Pancreas (tissue), 10 donors: ENCODE results near the gene SMPD4. TPM values are rescaled to one million over a fixed set of nuclear protein-coding genes. Genes with fewer than 3 reads are reported as not detected.
"Not testable (repeated sequence)": the region's sequence is repeated elsewhere in the genome, so short reads cannot be mapped to it uniquely, and the experiment has no call there.

Source experiments
- ATAC-seq, 4 donors: fragments of 200-7000 bp; cut with Tn5 transposase; one replicate each; pipeline versions ENCODE4 v1.8.0 to v1.9.1; 2020; ENCODE audit warnings: mild to moderate bottlenecking in 4 of 4, moderate library complexity in 4 of 4
- DNase-seq, 6 donors: peaks; one replicate each; pipeline ENCODE4 v3.0.0-alpha.2; 2020
- FAIRE-seq: peaks from 2 replicates; lab custom pipeline; 2012; peaks lifted over from hg19 to GRCh38; lab: Jason Lieb, UNC
- H3K27ac ChIP-seq, 4 donors: fragments of 200-600 bp; sonication (generic); 1 replicate in 3 of 4; 2 replicates in 1 of 4; pipeline versions ENCODE4 v1.5.0 to v1.8.0; 2020
- H3K27me3 ChIP-seq, 4 donors: fragments of 200-600 bp; one replicate each; pipeline ENCODE4 v1.8.0; 2021
- H3K36me3 ChIP-seq, 3 donors: fragments of 200-600 bp; sonication (generic) in 1 of 3; one replicate each; pipeline versions ENCODE4 v1.5.0 to v1.8.0; 2020 to 2021
- H3K4me1 ChIP-seq, 3 donors: fragments of 200-600 bp; one replicate each; pipeline ENCODE4 v1.8.0; 2021
- H3K4me3 ChIP-seq, 4 donors: fragments of 200-600 bp; sonication (generic) in 2 of 4; one replicate each; pipeline versions ENCODE4 v1.5.0 to v1.8.0; 2020 to 2021
- H3K9me3 ChIP-seq, 4 donors: fragments of 200-600 bp; one replicate each; pipeline ENCODE4 v1.8.0; 2021
- WGBS, 2 donors: extraction: QIAGEN DNeasy Blood & Tissue Kit; methylation state at CpG; one replicate each; pipeline ENCODE4 v1.1.7; 2013; 5-methylcytosine and 5-hydroxymethylcytosine counted together
- intact Hi-C, 3 donors: fragments of 100-400 bp; cut with DNase I; formaldehyde crosslinking; loops; one replicate each; pipeline versions ENCODE4 v1.11.1 to v1.14.2; 2022
- polyA plus RNA-seq, 2 donors: library from polyadenylated mRNA; stranded (reverse); fragments of 200-250 nt; gene quantifications; one replicate each; pipeline ENCODE4 v1.2.3, GENCODE V29; 2013
- total RNA-seq, 6 donors: library from RNA; stranded (reverse); fragmentation: NEBNext Ultra II Directional in 4 of 6; extraction: Animal tissue kit (Norgen Biotek cat#: 25700) in 4 of 6; gene quantifications; one replicate each; pipeline versions ENCODE4 v1.2.1 to v1.2.4, GENCODE V29; 2021 to 2023
- TF ChIP-seq, protein P1 (sequence below), 4 donors: fragments of 200-600 bp; sonication (generic) in 3 of 4; IDR thresholded peaks; one replicate each; pipeline versions ENCODE4 v1.5.0 to v1.8.0; 2021; ENCODE audit warnings: antibody characterized with exemption in 4 of 4
- donor health status: healthy with polysubstance abuse.
- donor health status: DM: no; HTN: no; CAD: no; lungs with moderate emphysema.
- donor health status: DM: no; HTN: no; CAD: no.
- donor health status: control.
- donor health status: control.
- donor health status: Bipolar disorder and iron deficiency.
- donor health status: DM: yes; HTN: yes; CAD: no.
- donor health status: DM: no; HTN: no; CAD: no.
- donor health status: DM: no; HTN: no; CAD: no.
- donor health status: DM: yes; HTN: yes; CAD: no.

SMPD4 gene
- total and polyA plus RNA-seq, 8 donors = 13.4 to 58.0 (median 19.7) TPM

DNA sequence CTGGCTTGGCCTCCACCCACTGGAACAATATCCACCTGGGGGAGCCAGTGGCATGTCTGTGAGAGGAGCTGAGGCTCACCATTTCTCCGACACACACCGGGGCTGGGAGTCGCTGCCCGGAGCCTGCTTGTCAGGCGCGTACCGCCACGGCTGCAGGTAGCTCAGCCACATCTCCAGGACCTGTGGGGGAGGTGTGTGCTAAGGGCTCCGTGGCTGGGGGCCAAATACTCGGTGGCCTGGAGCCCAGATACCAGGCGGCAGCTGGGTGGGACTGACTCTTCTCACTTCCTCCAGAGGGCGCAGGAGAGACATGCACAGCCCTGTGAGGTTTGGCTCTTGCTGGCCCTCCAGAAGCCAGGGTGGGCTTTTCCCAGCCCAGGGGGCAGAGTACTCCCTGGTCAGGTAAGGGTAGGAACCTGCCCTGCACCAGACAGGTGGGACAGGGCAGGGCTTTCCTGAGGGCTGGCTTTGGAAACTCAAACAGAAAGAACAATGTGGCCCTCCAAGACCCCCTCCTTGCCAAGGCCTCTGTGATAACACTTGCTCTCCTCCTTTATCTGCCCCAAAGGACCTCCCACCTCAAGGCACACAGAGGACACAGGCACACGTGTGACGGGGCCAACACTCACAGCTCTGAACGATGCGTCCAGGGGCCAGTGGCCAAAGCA, 25.3 kb downstream of the SMPD4 start:
- H3K36me3 ChIP-seq, FAIRE-seq, H3K4me3 ChIP-seq, H3K4me1 ChIP-seq, H3K9me3 ChIP-seq, H3K27me3 ChIP-seq, H3K27ac ChIP-seq, intact Hi-C loops: not testable (repeated sequence)
- TF ChIP-seq, protein P1, sequence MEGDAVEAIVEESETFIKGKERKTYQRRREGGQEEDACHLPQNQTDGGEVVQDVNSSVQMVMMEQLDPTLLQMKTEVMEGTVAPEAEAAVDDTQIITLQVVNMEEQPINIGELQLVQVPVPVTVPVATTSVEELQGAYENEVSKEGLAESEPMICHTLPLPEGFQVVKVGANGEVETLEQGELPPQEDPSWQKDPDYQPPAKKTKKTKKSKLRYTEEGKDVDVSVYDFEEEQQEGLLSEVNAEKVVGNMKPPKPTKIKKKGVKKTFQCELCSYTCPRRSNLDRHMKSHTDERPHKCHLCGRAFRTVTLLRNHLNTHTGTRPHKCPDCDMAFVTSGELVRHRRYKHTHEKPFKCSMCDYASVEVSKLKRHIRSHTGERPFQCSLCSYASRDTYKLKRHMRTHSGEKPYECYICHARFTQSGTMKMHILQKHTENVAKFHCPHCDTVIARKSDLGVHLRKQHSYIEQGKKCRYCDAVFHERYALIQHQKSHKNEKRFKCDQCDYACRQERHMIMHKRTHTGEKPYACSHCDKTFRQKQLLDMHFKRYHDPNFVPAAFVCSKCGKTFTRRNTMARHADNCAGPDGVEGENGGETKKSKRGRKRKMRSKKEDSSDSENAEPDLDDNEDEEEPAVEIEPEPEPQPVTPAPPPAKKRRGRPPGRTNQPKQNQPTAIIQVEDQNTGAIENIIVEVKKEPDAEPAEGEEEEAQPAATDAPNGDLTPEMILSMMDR (IDR thresholded peaks at IDR 0.05) = peak; percentile 47 to 56 (median 54)
- DNase-seq (peak; percentile 78 to 94 (median 86)), ATAC-seq (peak; percentile 82 to 98 (median 94))
- WGBS, 2 donors = 12 to 22% methylated on average over 16 of the region's 16 CpGs

DNA sequence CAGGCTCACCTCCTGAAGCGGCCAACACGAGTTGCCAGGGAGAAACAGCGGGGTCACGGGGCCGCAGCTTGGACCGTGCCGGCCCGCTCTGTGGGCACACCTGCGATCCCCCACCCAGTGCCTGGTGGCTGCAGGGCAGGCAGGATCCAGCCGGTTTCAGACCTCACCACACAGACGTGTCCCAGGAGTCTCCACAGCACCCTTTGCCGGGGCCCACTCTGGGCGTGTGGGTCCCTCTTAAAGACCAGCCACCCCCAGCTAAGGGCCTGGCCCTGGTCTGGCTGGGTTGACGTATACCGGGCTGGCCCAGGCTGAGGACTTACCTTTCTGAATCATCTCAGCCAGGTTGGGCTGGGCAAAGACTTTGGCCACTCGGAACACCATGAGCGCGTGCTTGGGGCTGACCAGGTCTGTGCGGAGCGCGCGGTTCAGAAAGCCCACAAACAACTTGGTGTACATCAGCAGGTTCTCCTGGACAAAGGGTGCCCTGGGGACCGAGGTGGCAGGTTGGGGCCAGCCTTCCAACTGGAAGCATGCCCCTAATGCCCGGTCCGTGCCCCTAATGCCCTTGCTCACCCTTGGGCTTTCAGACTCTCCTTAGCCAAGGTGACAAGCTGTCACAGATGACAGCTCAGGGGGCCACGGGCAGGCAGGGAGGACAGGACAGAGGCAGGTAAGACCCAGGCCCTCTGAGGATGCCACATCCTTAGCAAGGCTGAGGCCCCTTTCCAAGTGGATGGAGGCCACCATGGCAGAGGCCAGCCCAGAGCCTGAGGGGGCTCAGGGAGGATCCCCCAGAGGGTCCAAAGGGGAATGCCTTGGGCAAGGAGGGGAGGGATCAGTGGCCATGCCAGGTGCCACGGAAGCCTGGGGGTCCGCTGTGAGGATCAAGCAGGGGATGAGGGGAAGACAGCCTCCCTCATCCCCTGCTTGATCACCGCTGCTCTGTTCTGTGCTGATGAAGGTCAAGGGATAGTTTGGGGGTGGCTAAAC, 26.3 kb downstream of the SMPD4 start:
- no peak overlapping the region for H3K27ac ChIP-seq
- H3K36me3 ChIP-seq = peaks cover 0 to 5% (median 0%) of the 10 kb centered on the region in 3 donors
- no peak overlapping the region for H3K4me3 ChIP-seq
- WGBS, 2 donors = 94 to 98% methylated on average over 29 of the region's 29 CpGs
- TF ChIP-seq, protein P1 (IDR thresholded peaks at IDR 0.05) = no peak
- no peaks in the 10 kb centered on the region for H3K4me1 ChIP-seq
- ATAC-seq (no peak), FAIRE-seq (no peak), DNase-seq (no peak)
- H3K9me3 ChIP-seq = no peaks in the 10 kb centered on the region
- no peaks in the 10 kb centered on the region for H3K27me3 ChIP-seq
- intact Hi-C loops = no loop called here

DNA sequence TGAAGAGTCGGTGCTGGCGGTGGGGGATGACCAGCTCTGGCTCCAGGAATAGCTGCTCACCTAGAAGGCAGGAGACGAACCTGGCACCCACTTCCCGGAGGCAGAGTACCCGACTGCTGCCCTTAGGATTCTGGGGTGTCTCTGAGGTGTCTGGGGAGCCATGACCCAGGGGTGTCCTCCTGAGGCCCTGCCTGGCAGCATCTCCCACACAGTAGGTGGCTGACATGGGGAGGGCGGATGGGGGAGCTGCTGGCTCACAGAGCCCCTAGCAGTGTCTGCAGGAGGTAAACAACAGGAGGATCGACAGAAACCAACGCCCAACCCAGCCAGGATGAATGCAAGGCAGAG, 27.0 kb downstream of the SMPD4 start:
- H3K9me3 ChIP-seq, H3K4me1 ChIP-seq, FAIRE-seq, DNase-seq, intact Hi-C loops, H3K27me3 ChIP-seq, H3K36me3 ChIP-seq, H3K27ac ChIP-seq, H3K4me3 ChIP-seq, ATAC-seq: not testable (repeated sequence)
- 92 to 93% methylated on average over 5 to 7 of the region's 8 CpGs for WGBS, 2 donors

DNA sequence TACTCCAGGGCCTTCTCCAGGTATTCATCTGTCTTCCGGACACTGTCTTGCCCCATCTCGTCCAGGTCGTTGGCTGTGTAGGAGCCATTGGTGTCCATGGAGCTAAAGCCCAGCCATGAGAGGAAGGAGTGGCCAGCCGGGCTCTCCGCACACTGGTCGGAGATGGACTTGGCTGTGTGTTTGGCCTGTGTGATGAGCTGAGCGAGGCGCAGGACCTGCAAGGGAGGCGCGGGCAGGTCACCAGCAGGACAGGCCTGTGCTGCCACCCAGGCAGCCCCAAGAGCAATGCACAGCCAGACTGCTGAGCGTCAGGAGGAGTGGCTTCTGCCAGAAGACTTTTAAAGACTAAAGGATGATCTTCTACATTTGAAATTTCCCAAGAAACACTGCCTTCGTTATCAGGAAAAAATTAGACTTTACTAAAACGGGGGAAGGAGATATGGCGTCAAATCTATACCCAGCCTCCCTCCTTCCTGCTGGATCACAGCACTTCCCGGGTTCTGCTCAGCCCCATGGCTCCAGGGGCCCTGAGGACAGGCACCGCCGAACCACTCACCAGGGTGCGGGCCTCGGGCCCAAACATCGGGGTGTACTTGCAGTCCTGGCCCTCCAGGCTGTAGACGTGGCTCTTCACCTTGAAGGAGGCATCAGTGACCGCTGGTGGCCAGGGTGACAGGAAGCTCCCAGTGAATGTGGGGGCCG, 27.5 kb downstream of the SMPD4 start:
- H3K27me3 ChIP-seq, FAIRE-seq, intact Hi-C loops, H3K36me3 ChIP-seq, H3K27ac ChIP-seq, H3K9me3 ChIP-seq, ATAC-seq, DNase-seq, H3K4me1 ChIP-seq, H3K4me3 ChIP-seq: not testable (repeated sequence)
- WGBS, 2 donors = 94% methylated on average over 19 to 23 of the region's 23 CpGs

DNA sequence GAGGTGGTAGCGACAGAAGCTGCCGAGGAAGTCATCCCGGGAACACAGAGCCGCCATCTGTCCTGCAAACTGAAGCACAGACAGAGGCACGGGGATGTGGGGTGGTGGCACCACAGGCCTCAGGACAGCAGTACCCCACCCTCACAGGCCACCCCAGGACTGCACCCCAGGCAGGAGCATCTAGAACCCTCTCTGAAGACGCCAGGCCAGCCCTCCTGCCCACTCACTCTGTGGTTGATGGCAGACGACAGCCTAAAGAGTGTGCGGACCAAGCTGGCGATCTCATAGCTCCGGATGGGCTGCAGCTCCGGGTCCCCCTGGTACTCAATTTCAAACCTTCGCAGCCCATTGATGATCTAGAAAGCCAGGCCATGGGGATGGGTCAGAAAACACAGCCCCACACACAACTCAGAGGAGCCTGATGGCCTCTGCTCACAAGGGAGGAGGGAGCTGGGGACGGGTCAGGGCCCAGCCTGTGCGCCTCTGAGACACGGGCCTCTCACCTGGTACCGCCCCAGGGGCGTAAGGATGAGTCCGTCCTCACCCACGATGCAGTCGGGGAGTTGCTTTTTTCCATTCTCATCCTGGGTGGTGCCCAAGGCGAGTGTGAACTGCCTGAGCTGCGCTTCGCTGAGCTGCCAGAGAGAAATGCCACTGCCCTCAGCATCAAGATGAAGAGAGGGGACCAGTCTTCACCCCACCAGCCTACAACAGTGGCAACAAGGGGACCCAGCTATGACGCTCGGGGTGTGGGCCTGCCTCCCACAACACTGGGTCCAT, 28.4 kb downstream of the SMPD4 start:
- ATAC-seq (no peak), DNase-seq (peak in 1 of 6 donors; percentile 41), FAIRE-seq (no peak)
- Histone ChIP-seq H3K9me3 (no peaks in the 10 kb centered on the region), H3K4me3 (no peak overlapping the region), H3K4me1 (no peaks in the 10 kb centered on the region), H3K27ac (no peak overlapping the region), H3K36me3 (peaks cover 0 to 5% (median 0%) of the 10 kb centered on the region in 3 donors), H3K27me3 (no peaks in the 10 kb centered on the region)
- TF ChIP-seq, protein P1 (IDR thresholded peaks at IDR 0.05) = no peak
- intact Hi-C loops = no loop called here
- WGBS, 2 donors = 92 to 97% methylated on average over 21 to 25 of the region's 25 CpGs

DNA sequence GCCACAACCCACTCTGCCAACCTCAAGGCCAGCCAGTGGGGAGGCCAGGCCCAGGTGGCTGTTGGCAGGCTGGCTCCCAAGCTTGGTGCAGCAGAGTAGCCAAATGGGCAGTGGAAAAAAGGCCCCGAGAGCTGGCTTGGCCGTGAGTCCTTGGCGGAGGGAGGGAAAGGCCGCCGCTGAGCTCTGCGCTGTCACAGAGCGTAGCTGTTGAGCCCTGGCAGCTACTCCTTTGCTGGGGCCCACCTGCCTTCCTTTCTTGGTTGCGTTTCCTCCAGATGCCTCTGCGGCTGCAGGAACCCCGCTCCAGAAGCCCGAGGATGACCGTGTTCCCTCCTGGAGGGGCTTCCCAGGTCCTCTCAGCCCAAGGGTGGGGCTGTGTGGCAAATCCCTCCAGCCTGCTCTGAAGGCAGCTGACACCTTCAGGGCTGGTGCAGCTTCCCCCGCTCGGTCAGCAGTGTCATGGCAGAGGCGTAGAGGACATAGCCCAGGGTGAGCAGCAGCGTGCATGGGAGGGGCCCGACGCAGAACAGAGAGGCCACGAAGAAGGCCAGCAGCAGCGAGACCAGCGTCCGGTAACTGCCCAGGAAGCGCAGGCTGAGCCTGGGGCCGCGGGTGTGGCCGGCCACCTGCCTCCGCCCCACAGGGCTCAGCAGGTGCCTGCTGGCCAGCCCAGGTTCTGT, 29.1 kb downstream of the SMPD4 start:
- 93 to 95% methylated on average over 24 to 27 of the region's 27 CpGs for WGBS, 2 donors
- DNase-seq, H3K9me3 ChIP-seq, intact Hi-C loops, H3K27me3 ChIP-seq, ATAC-seq, FAIRE-seq, H3K27ac ChIP-seq, H3K4me3 ChIP-seq, H3K4me1 ChIP-seq, H3K36me3 ChIP-seq: not testable (repeated sequence)

DNA sequence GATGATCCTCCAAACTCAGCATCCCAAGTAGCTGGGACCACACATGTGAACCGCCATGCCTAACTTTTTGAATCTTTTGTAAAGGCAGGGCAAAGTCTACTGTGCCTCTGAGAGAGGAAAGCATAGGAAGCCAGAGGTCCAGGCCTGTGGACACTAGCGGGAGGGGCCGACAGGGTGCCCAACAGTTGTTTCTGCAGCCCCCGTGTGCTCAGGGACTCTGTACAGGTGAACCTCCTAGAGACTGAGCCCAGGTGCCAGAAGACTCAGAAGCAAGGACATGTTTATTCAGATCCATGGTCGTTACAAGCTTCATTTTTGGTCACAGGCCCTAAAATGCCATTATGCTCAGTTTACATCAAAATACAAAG, 30.3 kb downstream of the SMPD4 start:
- ATAC-seq, FAIRE-seq, H3K4me3 ChIP-seq, H3K4me1 ChIP-seq, DNase-seq, intact Hi-C loops, H3K36me3 ChIP-seq, H3K9me3 ChIP-seq, H3K27ac ChIP-seq, H3K27me3 ChIP-seq: not testable (repeated sequence)
- WGBS, 2 donors = 68 to 71% methylated on average over 5 of the region's 5 CpGs
